GM12875 (cell line): ENCODE measurements around the gene PHKG2.

Experiments used
- H3K4me3 ChIP-seq: one replicate; pipeline ENCODE4 v1.5.1; 2011; ENCODE audit warnings: low read depth, low read length, control low read depth
- CTCF ChIP-seq: IDR thresholded peaks from 2 replicates; pipeline ENCODE4 v1.5.1; 2011; ENCODE audit warnings: low read depth, mild to moderate bottlenecking, control low read depth, inconsistent platforms, low read length, moderate library complexity, borderline replicate concordance; ENCODE audit not compliant: insufficient read depth

Gene PHKG2

GRCh38 chr16:30740364-30741251 is 7.6 kb upstream of the PHKG2 start:
- TF ChIP-seq CTCF, result no peak
- H3K4me3 ChIP-seq, result no peak overlapping the region

GRCh38 chr16:30741461-30741914 is 6.7 kb upstream of the PHKG2 start:
- no peak overlapping the region for H3K4me3 ChIP-seq
- TF ChIP-seq CTCF, result no peak

- TF ChIP-seq CTCF, result no peak
- H3K4me3 ChIP-seq, result no peak overlapping the region
Measured at GRCh38 chr16:30743716-30744115, 4.5 kb upstream of the PHKG2 start.

GRCh38 chr16:30744183-30744582 is 4.0 kb upstream of the PHKG2 start:
- no peak overlapping the region for H3K4me3 ChIP-seq
- TF ChIP-seq CTCF, result no peak

GRCh38 chr16:30745082-30745481 is 3.1 kb upstream of the PHKG2 start:
- no peak overlapping the region for H3K4me3 ChIP-seq
- TF ChIP-seq CTCF, result no peak

GRCh38 chr16:30746638-30747175 is 1.5 kb upstream of the PHKG2 start:
- no peak overlapping the region for H3K4me3 ChIP-seq
- TF ChIP-seq CTCF, result no peak

- TF ChIP-seq CTCF, result no peak
Measured at GRCh38 chr16:30747331-30747730, 894 bp upstream of the PHKG2 start.

More at GRCh38 chr16:30747331-30747730, 894 bp upstream of the PHKG2 start:
- no peak overlapping the region for H3K4me3 ChIP-seq
